Gastrocnemius medialis (tissue), 4 donors: Measurements from ENCODE around the gene SERPINA9. TPM values are rescaled to one million over a fixed set of nuclear protein-coding genes. Genes with fewer than 3 reads are reported as not detected.

Source experiments
- ATAC-seq, 2 donors: fragments of 150-250 bp; one replicate each; pipeline ENCODE4 v1.9.1; 2016
- DNase-seq, 2 donors: peaks; one replicate each; pipeline ENCODE4 v3.0.0-alpha.2; 2019
- H3K27ac ChIP-seq, 4 donors: fragments of 200-600 bp; sonication (generic); 1 replicate in 1 of 4; 2 replicates in 3 of 4; pipeline ENCODE4 v1.5.1; 2016 to 2018; ENCODE audit warnings: mild to moderate bottlenecking in 2 of 4, moderate library complexity in 1 of 4
- H3K27me3 ChIP-seq, 3 donors: fragments of 200-600 bp; sonication (generic) in 2 of 3; 1 replicate in 1 of 3; 2 replicates in 2 of 3; pipeline versions ENCODE4 v1.5.1 to v1.6.0; 2016 to 2019; ENCODE audit warnings: mild to moderate bottlenecking in 1 of 3, moderate library complexity in 1 of 3
- H3K36me3 ChIP-seq, 2 donors: fragments of 200-600 bp; sonication (generic) in 1 of 2; one replicate each; pipeline ENCODE4 v1.5.1; 2017 to 2018
- H3K4me1 ChIP-seq, 2 donors: fragments of 200-600 bp; sonication (generic) in 1 of 2; one replicate each; pipeline ENCODE4 v1.5.1; 2016 to 2017; ENCODE audit warnings: mild to moderate bottlenecking in 2 of 2
- H3K4me3 ChIP-seq, 4 donors: fragments of 200-600 bp; sonication (generic) in 3 of 4; 1 replicate in 1 of 4; 2 replicates in 3 of 4; pipeline ENCODE4 v1.5.1; 2016 to 2019; ENCODE audit warnings: mild to moderate bottlenecking in 2 of 4
- H3K9me3 ChIP-seq, 3 donors: fragments of 200-600 bp; sonication (generic) in 2 of 3; 1 replicate in 1 of 3; 2 replicates in 2 of 3; pipeline ENCODE4 v1.5.1; 2016 to 2019
- CTCF ChIP-seq, 5 experiments: fragments of 450-650 bp in 3 of 5; fragments of 200-600 bp in 2 of 5; sonication (generic) in 2 of 5; IDR thresholded peaks in 4 of 5; conservative IDR thresholded peaks in 1 of 5; 1 replicate in 4 of 5; 2 replicates in 1 of 5; pipeline ENCODE4 v1.5.1; 2016 to 2019; ENCODE audit warnings: antibody characterized with exemption in 5 of 5, mild to moderate bottlenecking in 3 of 5, moderate library complexity in 3 of 5
- POLR2A ChIP-seq, 2 donors: fragments of 450-650 bp; IDR thresholded peaks; one replicate each; pipeline ENCODE4 v1.6.1; 2017; ENCODE audit warnings: antibody characterized with exemption in 2 of 2, mild to moderate bottlenecking in 2 of 2, moderate library complexity in 2 of 2
- in situ Hi-C, 4 donors: fragments of 200-750 bp; cut with MboI; loops; one replicate each; pipeline versions ENCODE4 v1.15.0 to v1.8.0; 2017; ENCODE audit warnings: low sequenced_read_pairs in 4 of 4
- intact Hi-C: fragments of 100-400 bp; cut with DNase I; formaldehyde crosslinking; loops from one replicate; pipeline ENCODE4 v1.15.1; 2023; ENCODE audit warnings: low total_unique reads
- total RNA-seq, 4 donors: library from RNA; depleted of rRNA; stranded (reverse); fragments of >200 nt; gene quantifications; one replicate each; pipeline versions ENCODE4 v1.1.0 to v1.2.3, GENCODE V29; 2016

The SERPINA9 gene
- total RNA-seq, 4 donors from 2014 or later = not detected

GRCh38 chr14:94473666-94474410, 2.2 kb downstream of the SERPINA9 start:
- Histone ChIP-seq H3K27ac (no peak overlapping the region), H3K9me3 (peaks cover 0 to 9% (median 0%) of the 10 kb centered on the region in 3 donors), H3K4me3 (no peak overlapping the region), H3K36me3 (no peaks in the 10 kb centered on the region), H3K4me1 (no peaks in the 10 kb centered on the region), H3K27me3 (no peaks in the 10 kb centered on the region)
- no peak for ATAC-seq
- DNase-seq = no peak
- in situ Hi-C loops = no loop called here
- intact Hi-C loops = no loop called here
- TF ChIP-seq POLR2A (IDR thresholded peaks at IDR 0.05) (no peak), CTCF (IDR thresholded peaks at IDR 0.05 in 4 of 5, conservative IDR thresholded peaks at IDR 0.05 in 1 of 5) (no peak)

- Histone ChIP-seq H3K4me1 (no peaks in the 10 kb centered on the region), H3K9me3 (no peaks in the 10 kb centered on the region), H3K27ac (no peak overlapping the region), H3K36me3 (no peaks in the 10 kb centered on the region), H3K4me3 (no peak overlapping the region), H3K27me3 (no peaks in the 10 kb centered on the region)
- DNase-seq = no peak
- in situ Hi-C loops = no loop called here
- TF ChIP-seq CTCF (IDR thresholded peaks at IDR 0.05 in 4 of 5, conservative IDR thresholded peaks at IDR 0.05 in 1 of 5) (no peak), POLR2A (IDR thresholded peaks at IDR 0.05) (no peak)
- ATAC-seq = no peak
- intact Hi-C loops = no loop called here
Measured at GRCh38 chr14:94472842-94473241, 3.2 kb downstream of the SERPINA9 start.

GRCh38 chr14:94471045-94471444, 5.0 kb downstream of the SERPINA9 start:
- in situ Hi-C loops = no loop called here

DNA sequence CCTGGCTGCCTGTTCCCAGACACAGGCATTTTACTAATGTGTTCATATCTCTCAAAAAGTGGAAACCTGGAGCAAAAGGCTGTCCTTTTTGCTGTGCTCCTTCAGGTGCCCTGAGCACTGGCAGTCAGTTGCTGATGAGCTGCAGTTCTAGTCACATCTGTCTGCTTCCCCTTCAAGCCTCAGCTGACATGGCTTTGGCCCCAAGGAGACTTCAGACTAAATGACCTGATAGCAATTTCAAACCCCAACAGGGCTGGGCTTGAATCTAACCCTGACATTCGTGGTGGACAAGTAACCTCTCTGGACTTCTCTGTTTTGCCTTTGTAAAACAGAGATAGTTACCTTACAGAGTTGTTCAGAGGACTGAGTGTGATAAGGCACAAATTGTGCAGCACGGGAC, 5.7 kb downstream of the SERPINA9 start:
- no peak for DNase-seq
- Histone ChIP-seq H3K4me1 (no peaks in the 10 kb centered on the region), H3K27ac (no peak overlapping the region), H3K4me3 (no peak overlapping the region), H3K36me3 (no peaks in the 10 kb centered on the region), H3K9me3 (no peaks in the 10 kb centered on the region), H3K27me3 (no peaks in the 10 kb centered on the region)
- in situ Hi-C loops (no loop called here), intact Hi-C loops (no loop called here)
- TF ChIP-seq POLR2A (IDR thresholded peaks at IDR 0.05) = no peak
- TF ChIP-seq CTCF (IDR thresholded peaks at IDR 0.05 in 4 of 5, conservative IDR thresholded peaks at IDR 0.05 in 1 of 5) = no peak
- no peak for ATAC-seq

More at GRCh38 chr14:94471045-94471444, 5.0 kb downstream of the SERPINA9 start:
- no peaks in the 10 kb centered on the region for H3K27me3 ChIP-seq
- no peak for ATAC-seq
- no peak for TF ChIP-seq CTCF (IDR thresholded peaks at IDR 0.05 in 4 of 5, conservative IDR thresholded peaks at IDR 0.05 in 1 of 5)
- TF ChIP-seq POLR2A (IDR thresholded peaks at IDR 0.05) = no peak
- H3K27ac ChIP-seq = no peak overlapping the region
- DNase-seq = no peak
- no peaks in the 10 kb centered on the region for H3K4me1 ChIP-seq
- intact Hi-C loops = no loop called here
- H3K36me3 ChIP-seq = no peaks in the 10 kb centered on the region
- no peak overlapping the region for H3K4me3 ChIP-seq
- no peaks in the 10 kb centered on the region for H3K9me3 ChIP-seq

GRCh38 chr14:94469261-94469660, 6.7 kb downstream of the SERPINA9 start:
- H3K27ac ChIP-seq = no peak overlapping the region
- no peak for DNase-seq
- no peaks in the 10 kb centered on the region for H3K4me1 ChIP-seq
- ATAC-seq = no peak
- no peaks in the 10 kb centered on the region for H3K27me3 ChIP-seq
- no peaks in the 10 kb centered on the region for H3K36me3 ChIP-seq
- intact Hi-C loops = no loop called here
- TF ChIP-seq POLR2A (IDR thresholded peaks at IDR 0.05) (no peak), CTCF (IDR thresholded peaks at IDR 0.05 in 4 of 5, conservative IDR thresholded peaks at IDR 0.05 in 1 of 5) (no peak)
- no peak overlapping the region for H3K4me3 ChIP-seq
- no peaks in the 10 kb centered on the region for H3K9me3 ChIP-seq
- in situ Hi-C loops = no loop called here
